Measurements from ENCODE around the gene KRTAP10-11. TPM values are rescaled to one million over a fixed set of nuclear protein-coding genes. Genes with fewer than 3 reads are reported as not detected.

Gene KRTAP10-11
- total RNA-seq, 1 donor from 2014 or later: not detected

DNA sequence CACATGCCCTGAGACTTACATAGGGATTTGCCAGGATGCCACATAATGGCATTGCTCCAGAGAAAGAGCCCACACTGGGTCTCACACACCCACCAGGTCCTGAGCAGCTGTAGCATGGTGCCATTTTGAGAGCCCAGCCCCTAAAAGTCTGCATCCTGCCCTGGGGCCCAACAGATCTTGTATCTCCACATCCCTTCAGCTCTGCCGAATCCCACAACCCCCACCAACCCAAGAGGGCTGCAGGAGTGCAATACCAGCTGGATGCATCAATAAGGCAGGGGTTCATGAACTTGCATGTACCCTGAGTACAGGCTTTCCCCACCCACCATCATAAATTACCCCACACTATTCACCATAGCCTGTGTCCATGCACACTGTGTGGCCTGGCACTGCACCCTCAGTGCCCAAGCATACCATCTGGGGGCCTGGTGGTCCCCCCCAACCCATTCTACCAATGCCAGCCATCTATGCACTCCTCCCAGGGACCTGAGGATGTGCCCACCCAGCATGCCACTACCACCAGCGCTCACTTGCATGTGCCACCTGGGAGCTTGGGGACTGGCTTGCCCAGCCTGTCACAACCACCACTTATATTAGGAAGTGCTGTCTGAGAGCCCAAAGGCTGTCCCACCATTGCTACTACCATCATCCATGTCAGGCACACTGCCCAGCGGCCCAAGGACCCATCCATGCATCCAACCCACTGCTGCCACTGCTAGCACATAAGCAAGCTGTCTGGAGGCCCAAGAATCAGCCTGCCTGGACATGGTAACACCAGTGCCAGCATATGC lies 24.6 kb downstream of the KRTAP10-11 start:
- H3K9me3 Mint-ChIP-seq: peaks cover 52% of the 10 kb centered on the region

DNA sequence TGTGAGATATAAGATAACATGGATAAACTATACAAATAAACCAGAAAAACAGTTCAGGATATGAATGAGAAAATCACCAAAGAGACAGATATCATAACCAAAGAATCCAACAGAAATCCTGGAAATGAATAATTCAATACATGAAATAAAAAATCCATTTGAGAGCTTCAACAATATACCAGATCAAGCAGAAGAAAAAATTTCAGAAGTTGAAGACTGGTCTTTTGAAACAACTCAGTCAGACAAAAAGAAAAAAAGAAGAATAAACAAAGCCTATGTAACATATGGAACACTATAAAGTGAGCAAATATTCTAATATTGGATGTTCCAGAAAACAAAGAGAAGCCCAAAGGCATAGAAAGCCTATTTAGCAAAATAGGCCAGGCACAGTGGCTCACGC lies 25.7 kb downstream of the KRTAP10-11 start:
- peaks cover 47% of the 10 kb centered on the region for H3K9me3 Mint-ChIP-seq

More for the DNA sequence above, 24.6 kb downstream of the KRTAP10-11 start:
- H3K9me3 ChIP-seq (ENCODE audit: low read depth): peaks cover 6% of the 10 kb centered on the region
- TF ChIP-seq, protein P1, sequence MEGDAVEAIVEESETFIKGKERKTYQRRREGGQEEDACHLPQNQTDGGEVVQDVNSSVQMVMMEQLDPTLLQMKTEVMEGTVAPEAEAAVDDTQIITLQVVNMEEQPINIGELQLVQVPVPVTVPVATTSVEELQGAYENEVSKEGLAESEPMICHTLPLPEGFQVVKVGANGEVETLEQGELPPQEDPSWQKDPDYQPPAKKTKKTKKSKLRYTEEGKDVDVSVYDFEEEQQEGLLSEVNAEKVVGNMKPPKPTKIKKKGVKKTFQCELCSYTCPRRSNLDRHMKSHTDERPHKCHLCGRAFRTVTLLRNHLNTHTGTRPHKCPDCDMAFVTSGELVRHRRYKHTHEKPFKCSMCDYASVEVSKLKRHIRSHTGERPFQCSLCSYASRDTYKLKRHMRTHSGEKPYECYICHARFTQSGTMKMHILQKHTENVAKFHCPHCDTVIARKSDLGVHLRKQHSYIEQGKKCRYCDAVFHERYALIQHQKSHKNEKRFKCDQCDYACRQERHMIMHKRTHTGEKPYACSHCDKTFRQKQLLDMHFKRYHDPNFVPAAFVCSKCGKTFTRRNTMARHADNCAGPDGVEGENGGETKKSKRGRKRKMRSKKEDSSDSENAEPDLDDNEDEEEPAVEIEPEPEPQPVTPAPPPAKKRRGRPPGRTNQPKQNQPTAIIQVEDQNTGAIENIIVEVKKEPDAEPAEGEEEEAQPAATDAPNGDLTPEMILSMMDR (IDR thresholded peaks at IDR 0.05): no peak
- no peak for TF ChIP-seq EZH2 (IDR thresholded peaks at IDR 0.05)
- TF ChIP-seq EZH2phosphoT487 (IDR thresholded peaks at IDR 0.05): no peak
- no peak overlapping the region for H2AFZ ChIP-seq (replicated peaks)
- H3K4me3 ChIP-seq: no peak overlapping the region
- no peak overlapping the region for H3K4me3 Mint-ChIP-seq
- H3K36me3 ChIP-seq: no peaks in the 10 kb centered on the region
- H4K20me1 ChIP-seq (ENCODE audit: low read depth): no peaks in the 10 kb centered on the region
- H3K4me1 Mint-ChIP-seq: no peaks in the 10 kb centered on the region
- H3K4me2 ChIP-seq: no peak overlapping the region
- H3K79me2 ChIP-seq (ENCODE audit: low read depth): no peaks in the 10 kb centered on the region
- H3K9ac ChIP-seq: no peak overlapping the region
- no peaks in the 10 kb centered on the region for H3F3A ChIP-seq (ENCODE audit: low read depth)
- no peaks in the 10 kb centered on the region for H3K4me1 ChIP-seq
- H3K27me3 ChIP-seq: no peaks in the 10 kb centered on the region
- H3K27ac Mint-ChIP-seq: no peak overlapping the region
- H3K36me3 Mint-ChIP-seq: peaks cover 2% of the 10 kb centered on the region
- DNase-seq (ENCODE audit: low spot score): no peak
- H3K27me3 Mint-ChIP-seq (ENCODE audit: insufficient read depth, low read depth): peaks cover 11% of the 10 kb centered on the region
- H3K27ac ChIP-seq: no peak overlapping the region

DNA sequence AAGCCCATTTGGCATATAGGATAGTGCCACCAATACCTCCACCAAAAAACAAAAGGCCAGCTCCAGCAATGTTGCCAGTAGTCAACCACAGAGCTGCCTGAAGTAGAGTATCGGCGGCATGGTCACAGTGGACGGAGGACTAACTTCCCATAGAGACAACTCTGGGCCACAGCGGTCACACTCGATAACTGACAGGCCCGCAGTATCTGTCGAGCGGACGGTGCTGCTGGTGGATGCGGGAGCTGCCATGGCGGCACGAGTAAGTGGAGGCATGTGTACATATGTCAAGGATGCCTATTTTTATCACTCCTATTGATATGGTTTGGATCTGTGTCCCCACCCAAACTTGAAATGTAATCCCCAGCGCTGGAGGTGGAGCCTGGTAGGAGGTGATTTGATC lies 31.7 kb downstream of the KRTAP10-11 start:
- no peaks in the 10 kb centered on the region for H3K4me1 Mint-ChIP-seq
- peaks cover 11% of the 10 kb centered on the region for H3K27me3 Mint-ChIP-seq (ENCODE audit: insufficient read depth, low read depth)
- TF ChIP-seq, protein P1 (IDR thresholded peaks at IDR 0.05): no peak
- TF ChIP-seq EZH2 (IDR thresholded peaks at IDR 0.05) (no peak), EZH2phosphoT487 (IDR thresholded peaks at IDR 0.05) (no peak)

More for the DNA sequence above, 25.7 kb downstream of the KRTAP10-11 start:
- H3F3A ChIP-seq (ENCODE audit: low read depth): no peaks in the 10 kb centered on the region
- no peaks in the 10 kb centered on the region for H3K36me3 ChIP-seq
- H3K4me3 ChIP-seq: no peak overlapping the region
- no peaks in the 10 kb centered on the region for H3K4me1 Mint-ChIP-seq
- H3K36me3 Mint-ChIP-seq: peaks cover 2% of the 10 kb centered on the region
- H3K9ac ChIP-seq: no peak overlapping the region
- H3K9me3 ChIP-seq (ENCODE audit: low read depth): peaks cover 6% of the 10 kb centered on the region
- H3K27me3 Mint-ChIP-seq (ENCODE audit: insufficient read depth, low read depth): peaks cover 10% of the 10 kb centered on the region
- H2AFZ ChIP-seq (replicated peaks): no peak overlapping the region
- TF ChIP-seq EZH2phosphoT487 (IDR thresholded peaks at IDR 0.05) (no peak), EZH2 (IDR thresholded peaks at IDR 0.05) (no peak)
- TF ChIP-seq, protein P1 (IDR thresholded peaks at IDR 0.05): no peak
- no peak overlapping the region for H3K27ac ChIP-seq
- H3K27me3 ChIP-seq: no peaks in the 10 kb centered on the region
- H4K20me1 ChIP-seq (ENCODE audit: low read depth): no peaks in the 10 kb centered on the region
- H3K4me3 Mint-ChIP-seq: no peak overlapping the region
- no peak overlapping the region for H3K27ac Mint-ChIP-seq
- H3K4me2 ChIP-seq: no peak overlapping the region
- no peak for DNase-seq (ENCODE audit: low spot score)
- H3K4me1 ChIP-seq: no peaks in the 10 kb centered on the region
- H3K79me2 ChIP-seq (ENCODE audit: low read depth): no peaks in the 10 kb centered on the region

More for the DNA sequence above, 31.7 kb downstream of the KRTAP10-11 start:
- H3K9me3 ChIP-seq (ENCODE audit: low read depth): no peaks in the 10 kb centered on the region
- no peaks in the 10 kb centered on the region for H3F3A ChIP-seq (ENCODE audit: low read depth)
- peaks cover 2% of the 10 kb centered on the region for H3K36me3 Mint-ChIP-seq
- H3K9me3 Mint-ChIP-seq: peaks cover 12% of the 10 kb centered on the region
- H3K4me3 Mint-ChIP-seq: no peak overlapping the region
- no peak overlapping the region for H3K9ac ChIP-seq
- H2AFZ ChIP-seq (replicated peaks): no peak overlapping the region
- H3K27ac Mint-ChIP-seq: no peak overlapping the region
- H3K79me2 ChIP-seq (ENCODE audit: low read depth): no peaks in the 10 kb centered on the region
- no peak overlapping the region for H3K27ac ChIP-seq
- H3K4me2 ChIP-seq: no peak overlapping the region
- H3K4me3 ChIP-seq: no peak overlapping the region
- H4K20me1 ChIP-seq (ENCODE audit: low read depth): no peaks in the 10 kb centered on the region
- no peaks in the 10 kb centered on the region for H3K4me1 ChIP-seq
- no peak for DNase-seq (ENCODE audit: low spot score)
- H3K27me3 ChIP-seq: no peaks in the 10 kb centered on the region
- no peaks in the 10 kb centered on the region for H3K36me3 ChIP-seq
